Ectodermal cell (in vitro differentiated cells): ENCODE results near the gene ILDR2.

Source experiments
- H3K27ac ChIP-seq: 2 replicates; pipeline ENCODE4 v1.7.0; 2013; ENCODE audit warnings: mild to moderate bottlenecking, low read depth, low read length; ENCODE audit not compliant: insufficient read depth, poor library complexity, severe bottlenecking
- H3K27me3 ChIP-seq: 2 replicates; pipeline ENCODE4 v1.7.0; 2013; ENCODE audit warnings: mild to moderate bottlenecking, low read length; ENCODE audit not compliant: insufficient read depth, control insufficient read depth, poor library complexity, severe bottlenecking
- H3K36me3 ChIP-seq: one replicate; pipeline ENCODE4 v1.7.0; 2013; ENCODE audit warnings: low read length; ENCODE audit not compliant: control insufficient read depth, insufficient read depth
- H3K4me1 ChIP-seq: one replicate; pipeline ENCODE4 v1.7.0; 2013; ENCODE audit warnings: low read length; ENCODE audit not compliant: control insufficient read depth, insufficient read depth
- H3K4me3 ChIP-seq: 2 replicates; pipeline ENCODE4 v1.7.0; 2013; ENCODE audit warnings: low read depth, low read length, control low read depth; ENCODE audit not compliant: insufficient read depth
- H3K9me3 ChIP-seq: 2 replicates; pipeline ENCODE4 v1.7.0; 2013; ENCODE audit warnings: mild to moderate bottlenecking, low read length, moderate library complexity; ENCODE audit not compliant: control insufficient read depth
- WGBS, 2 experiments: methylation state at CpG; one replicate each; pipeline ENCODE4 v1.1.7; 2013; ENCODE audit warnings: missing lambda C conversion rate in 2 of 2; 5-methylcytosine and 5-hydroxymethylcytosine counted together

Gene ILDR2

DNA sequence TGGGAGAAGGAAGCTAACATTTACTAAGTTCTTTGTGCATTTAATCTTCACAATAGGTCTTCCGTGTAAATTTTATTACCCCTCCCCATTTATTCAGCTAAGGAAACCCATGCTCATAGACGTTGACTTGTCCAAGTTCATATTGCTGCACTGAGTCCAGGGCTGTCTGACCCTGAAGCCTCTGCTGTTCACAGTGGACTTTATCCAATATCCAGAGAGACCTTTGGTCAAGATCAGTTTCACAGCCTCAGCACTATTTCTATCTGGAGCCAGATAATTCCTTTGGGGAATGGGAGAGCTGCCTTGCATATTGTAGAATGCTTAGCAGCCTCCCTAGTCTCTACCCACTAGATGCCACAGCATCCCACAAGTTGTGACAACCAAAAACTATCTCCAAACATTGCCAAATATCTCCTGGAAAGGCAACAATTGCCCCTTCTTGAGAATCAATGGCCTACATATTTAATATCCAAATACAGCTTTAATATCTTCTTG lies 26.4 kb downstream of the ILDR2 start:
- no peak overlapping the region for H3K27ac ChIP-seq
- peaks cover 2% of the 10 kb centered on the region for H3K36me3 ChIP-seq
- no peaks in the 10 kb centered on the region for H3K27me3 ChIP-seq
- H3K9me3 ChIP-seq = no peaks in the 10 kb centered on the region
- peaks cover 89% of the 10 kb centered on the region for H3K4me1 ChIP-seq
- 92% methylated on average over 2 of the region's 2 CpGs for WGBS, 2 experiments
- no peak overlapping the region for H3K4me3 ChIP-seq

DNA sequence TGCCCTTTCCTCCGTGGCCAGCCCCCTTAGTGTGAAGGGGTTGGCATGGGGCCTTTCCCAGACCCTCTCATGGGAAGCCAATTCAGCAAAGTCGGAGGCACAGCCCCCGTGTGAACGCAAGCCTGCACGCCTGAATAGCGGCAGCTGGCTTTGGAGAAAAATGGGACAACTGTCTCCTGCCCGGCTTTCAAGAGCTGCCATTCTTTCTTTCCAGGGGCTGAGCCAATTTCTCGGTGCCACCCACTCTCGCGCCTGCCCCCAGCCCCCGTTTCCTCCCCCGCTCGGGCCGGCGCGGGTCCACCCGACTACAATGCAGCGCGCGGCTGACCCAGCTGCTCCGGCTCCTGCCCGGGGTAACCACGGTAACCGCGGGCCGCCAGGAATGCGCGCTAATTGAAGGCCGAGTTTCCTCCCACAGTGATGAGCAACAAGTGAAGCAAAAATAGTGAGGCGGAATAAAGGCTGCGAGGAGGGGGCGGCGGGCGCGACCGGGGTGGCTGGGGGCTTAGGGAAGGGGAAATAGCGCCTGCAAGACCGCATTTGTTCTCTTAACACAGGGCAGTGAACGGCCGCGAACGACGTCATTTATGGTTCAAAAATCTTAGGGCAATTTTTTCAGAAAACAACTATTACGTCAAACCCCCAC lies 27.8 kb downstream of the ILDR2 start:
- WGBS, 2 experiments = 6 to 7% methylated on average over 44 of the region's 44 CpGs
- Histone ChIP-seq H3K4me3 (no peak overlapping the region), H3K27me3 (no peaks in the 10 kb centered on the region), H3K36me3 (no peaks in the 10 kb centered on the region), H3K4me1 (peaks cover 78% of the 10 kb centered on the region), H3K9me3 (no peaks in the 10 kb centered on the region), H3K27ac (peak overlapping the region; percentile 93)

DNA sequence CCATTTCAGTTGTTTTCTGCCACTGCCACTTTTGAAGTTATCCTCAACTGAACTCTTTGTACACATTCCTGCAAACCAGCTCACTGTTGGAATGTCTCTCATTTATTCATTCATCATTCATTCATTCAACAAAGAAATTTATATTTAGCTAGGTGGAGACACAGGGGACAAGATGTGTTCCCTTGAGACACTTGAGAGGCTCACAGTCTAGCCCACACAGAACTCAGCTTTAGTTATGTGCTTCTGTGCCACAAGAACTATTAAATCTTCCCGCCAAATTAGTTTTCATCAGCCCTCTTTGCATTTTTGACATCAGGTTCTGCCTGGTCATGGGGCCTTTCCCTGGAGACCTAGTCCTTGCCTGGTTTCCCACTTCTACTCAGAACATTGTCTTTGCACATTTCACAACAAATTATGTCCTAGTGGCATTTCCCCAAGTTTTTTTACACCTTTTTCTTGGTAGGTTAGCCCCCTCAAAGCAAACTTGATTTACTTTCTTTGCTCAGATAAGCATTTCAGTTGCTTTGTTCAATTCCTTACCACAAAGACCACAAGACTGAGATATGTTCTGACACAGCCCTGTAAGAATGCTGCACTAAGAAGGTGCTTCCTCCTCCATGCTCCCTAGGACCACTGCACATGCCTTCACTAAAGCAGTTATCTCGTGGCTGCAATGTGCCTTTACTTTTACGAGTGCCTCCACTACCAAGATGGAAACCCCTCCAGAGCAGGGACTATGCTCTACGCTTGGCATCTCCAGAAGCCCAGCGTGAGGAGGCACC lies 31.0 kb downstream of the ILDR2 start:
- H3K4me3 ChIP-seq = no peak overlapping the region
- no peak overlapping the region for H3K27ac ChIP-seq
- H3K9me3 ChIP-seq = no peaks in the 10 kb centered on the region
- peaks cover 47% of the 10 kb centered on the region for H3K4me1 ChIP-seq
- H3K27me3 ChIP-seq = no peaks in the 10 kb centered on the region
- H3K36me3 ChIP-seq = no peaks in the 10 kb centered on the region
- WGBS, 2 experiments = 97% methylated on average over 5 of the region's 5 CpGs

DNA sequence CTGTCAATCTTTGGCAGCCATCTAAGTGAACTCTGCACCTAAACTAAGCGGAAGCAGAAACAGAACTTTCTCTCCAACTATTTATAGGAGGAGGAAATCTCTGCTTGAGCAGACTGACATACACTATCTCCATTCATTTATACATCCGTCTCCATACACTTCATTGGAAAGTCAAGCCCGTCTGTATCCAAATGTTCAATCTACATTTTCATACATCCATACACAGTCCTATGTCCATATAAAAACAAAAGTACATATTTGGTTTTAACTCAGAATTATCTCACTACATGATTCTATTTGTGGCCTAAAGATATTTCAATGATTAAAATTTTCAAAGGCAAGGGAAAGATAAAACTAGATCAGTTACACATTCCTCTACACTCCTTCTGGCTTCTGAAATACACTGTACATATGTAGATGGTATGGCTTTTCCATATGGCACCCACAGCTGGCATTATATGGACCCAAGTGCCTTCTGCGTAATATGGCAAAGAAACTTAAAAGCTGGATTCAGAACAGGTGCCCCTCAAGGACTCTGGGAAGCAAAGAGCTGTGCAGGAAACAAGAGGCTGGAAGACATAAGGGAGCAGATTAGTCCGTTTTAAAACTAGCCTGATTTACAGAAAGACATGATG lies 35.5 kb downstream of the ILDR2 start:
- Histone ChIP-seq H3K4me1 (peaks cover 4% of the 10 kb centered on the region), H3K36me3 (peaks cover 16% of the 10 kb centered on the region), H3K9me3 (no peaks in the 10 kb centered on the region), H3K4me3 (no peak overlapping the region), H3K27ac (no peak overlapping the region), H3K27me3 (no peaks in the 10 kb centered on the region)
- 96 to 98% methylated on average over 5 of the region's 5 CpGs for WGBS, 2 experiments

DNA sequence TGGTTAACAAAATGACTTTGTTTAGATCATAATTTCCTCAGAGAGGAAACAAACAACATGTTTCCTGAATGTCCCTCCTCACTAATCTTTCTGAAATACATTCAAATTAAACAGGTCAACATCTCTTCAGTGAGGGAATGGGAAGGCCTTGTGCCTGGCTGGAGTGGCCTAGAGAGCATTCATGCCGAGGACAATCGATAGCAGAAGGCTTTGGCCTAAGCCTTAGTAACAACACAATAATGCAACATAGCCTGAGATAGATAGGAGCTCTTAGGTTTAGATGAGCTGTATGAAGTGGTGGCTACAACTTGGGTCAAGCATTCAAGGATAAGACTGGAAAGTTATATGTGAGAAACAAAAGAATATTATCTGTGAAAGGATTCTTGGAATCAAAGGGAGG lies 37.4 kb downstream of the ILDR2 start:
- no peaks in the 10 kb centered on the region for H3K4me1 ChIP-seq
- H3K36me3 ChIP-seq = peaks cover 16% of the 10 kb centered on the region
- 91 to 100% methylated on average over 2 of the region's 2 CpGs for WGBS, 2 experiments
- no peak overlapping the region for H3K4me3 ChIP-seq
- H3K9me3 ChIP-seq = no peaks in the 10 kb centered on the region
- no peaks in the 10 kb centered on the region for H3K27me3 ChIP-seq
- no peak overlapping the region for H3K27ac ChIP-seq

DNA sequence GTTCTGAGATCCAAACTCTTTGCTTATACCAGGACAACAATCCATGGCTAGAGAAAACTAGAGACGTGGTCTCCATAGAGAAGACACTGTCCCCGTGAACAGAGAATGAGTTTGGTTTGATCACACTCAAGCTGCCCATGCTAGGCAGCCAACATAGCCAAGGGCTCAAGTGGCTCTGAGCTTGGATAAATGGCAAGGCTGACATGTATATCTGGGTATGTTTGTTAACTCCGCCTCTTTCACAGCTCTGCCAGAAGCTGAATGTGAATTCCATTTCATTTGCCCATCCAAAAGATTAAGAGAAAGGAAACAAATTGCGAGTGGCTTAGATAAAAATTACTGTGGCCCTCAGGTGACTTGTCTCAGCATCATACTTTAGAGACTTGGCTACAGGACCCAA lies 38.0 kb downstream of the ILDR2 start:
- H3K36me3 ChIP-seq = peaks cover 16% of the 10 kb centered on the region
- H3K9me3 ChIP-seq = no peaks in the 10 kb centered on the region
- H3K4me1 ChIP-seq = no peaks in the 10 kb centered on the region
- no peak overlapping the region for H3K27ac ChIP-seq
- no peak overlapping the region for H3K4me3 ChIP-seq
- WGBS, 2 experiments = 94 to 97% methylated on average over 4 of the region's 4 CpGs
- no peaks in the 10 kb centered on the region for H3K27me3 ChIP-seq

DNA sequence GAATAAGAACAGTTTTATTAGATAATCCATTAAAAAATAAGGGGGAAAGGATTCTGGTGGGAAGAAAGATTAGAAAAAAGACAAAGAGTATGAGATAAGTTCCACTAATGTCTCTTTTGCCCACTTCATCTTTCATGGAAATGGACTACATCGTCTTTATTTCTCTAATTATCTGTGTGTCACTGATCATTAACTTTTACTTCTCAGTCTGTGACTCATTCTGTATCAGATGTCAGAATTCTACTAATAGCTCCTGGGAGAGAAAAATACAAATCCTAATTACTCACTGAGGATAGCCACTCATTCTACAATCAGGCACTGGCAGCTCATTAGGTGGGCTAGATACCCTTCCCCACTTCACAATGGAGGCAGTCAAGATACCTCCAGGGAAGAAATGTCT lies 41.7 kb downstream of the ILDR2 start:
- H3K4me3 ChIP-seq = no peak overlapping the region
- WGBS, 2 experiments = 96 to 100% methylated on average over 1 of the region's 1 CpG
- H3K27ac ChIP-seq = no peak overlapping the region
- no peaks in the 10 kb centered on the region for H3K9me3 ChIP-seq
- no peaks in the 10 kb centered on the region for H3K27me3 ChIP-seq
- H3K4me1 ChIP-seq = no peaks in the 10 kb centered on the region
- peaks cover 22% of the 10 kb centered on the region for H3K36me3 ChIP-seq

DNA sequence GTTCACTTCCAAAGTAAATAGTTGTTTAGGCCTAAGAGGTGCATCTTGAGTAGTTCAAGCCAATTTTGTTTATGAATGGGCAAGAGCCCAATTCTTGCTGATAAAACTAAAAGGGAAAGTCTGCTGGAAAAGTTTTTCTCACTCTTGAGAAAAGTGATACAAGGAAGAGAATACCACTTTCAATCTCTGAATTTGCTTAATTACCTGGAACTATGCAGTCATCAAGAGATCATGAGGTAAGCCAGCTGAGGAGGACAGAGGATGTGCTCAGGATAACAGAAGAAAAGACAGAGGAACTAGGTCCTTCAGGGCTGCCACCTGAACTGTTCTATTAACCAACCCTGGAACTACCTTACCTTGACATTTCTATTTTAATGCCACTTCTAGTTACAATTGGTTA lies 42.2 kb downstream of the ILDR2 start:
- H3K36me3 ChIP-seq = peaks cover 22% of the 10 kb centered on the region
- no peaks in the 10 kb centered on the region for H3K27me3 ChIP-seq
- H3K4me3 ChIP-seq = no peak overlapping the region
- no peaks in the 10 kb centered on the region for H3K9me3 ChIP-seq
- no peaks in the 10 kb centered on the region for H3K4me1 ChIP-seq
- no peak overlapping the region for H3K27ac ChIP-seq

DNA sequence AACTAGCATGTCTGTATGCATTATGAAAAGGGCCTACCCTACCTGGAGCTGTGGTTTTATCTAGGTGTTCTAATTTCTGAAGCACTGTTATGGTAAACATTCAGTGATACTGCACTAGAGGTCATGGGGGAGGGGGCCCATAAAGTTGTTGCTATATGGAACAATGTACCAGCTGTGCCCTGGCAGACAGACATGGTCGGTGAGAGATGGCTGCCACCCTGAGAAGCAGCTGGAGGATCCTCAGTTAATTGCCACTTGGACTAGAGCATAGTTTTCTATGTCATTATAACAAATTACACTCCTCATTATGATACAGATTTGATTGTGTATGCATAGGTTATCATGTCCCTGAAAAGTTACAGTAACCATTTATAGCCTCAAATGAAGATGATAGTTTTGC lies 45.4 kb downstream of the ILDR2 start:
- no peak overlapping the region for H3K4me3 ChIP-seq
- H3K36me3 ChIP-seq = peaks cover 22% of the 10 kb centered on the region
- no peak overlapping the region for H3K27ac ChIP-seq
- peaks cover 6% of the 10 kb centered on the region for H3K4me1 ChIP-seq
- H3K27me3 ChIP-seq = no peaks in the 10 kb centered on the region
- no peaks in the 10 kb centered on the region for H3K9me3 ChIP-seq
- 60 to 89% methylated on average over 1 of the region's 1 CpG for WGBS, 2 experiments

DNA sequence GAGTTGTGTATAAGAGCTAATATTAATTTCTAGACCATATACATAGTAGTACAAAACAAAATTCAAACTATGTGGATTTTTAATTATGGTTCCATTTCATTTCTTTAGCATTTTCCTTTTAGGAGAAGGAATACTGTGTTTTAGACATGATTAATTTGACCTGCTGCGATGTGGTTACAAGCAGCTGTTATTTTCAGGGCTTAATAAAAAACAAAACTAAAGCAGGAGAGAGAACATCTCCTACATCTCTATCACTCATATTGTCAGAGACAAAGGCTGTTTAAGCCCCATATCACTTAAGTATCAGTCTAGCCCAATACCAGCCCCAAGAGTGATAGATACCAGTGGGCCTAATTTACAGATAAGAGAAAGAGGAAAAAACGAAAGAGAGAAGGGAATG lies 47.6 kb downstream of the ILDR2 start:
- H3K27me3 ChIP-seq = peaks cover 5% of the 10 kb centered on the region
- peaks cover 28% of the 10 kb centered on the region for H3K36me3 ChIP-seq
- peaks cover 6% of the 10 kb centered on the region for H3K4me1 ChIP-seq
- WGBS, 2 experiments = 94 to 95% methylated on average over 2 of the region's 2 CpGs
- H3K4me3 ChIP-seq = no peak overlapping the region
- H3K9me3 ChIP-seq = no peaks in the 10 kb centered on the region
- no peak overlapping the region for H3K27ac ChIP-seq
